SK-N-SH treated with all-trans-retinoic acid at 6 μM for 48 hours (cell line): Measurements from ENCODE around the gene CPNE8.
A peak's percentile ranks its signal among the peaks of the same experiment; 100 is the strongest.

Experiments used
- ATAC-seq: fragments of 200-7000 bp; cut with Tn5 transposase; 3 replicates; pipeline ENCODE4 v1.9.1; 2020; ENCODE audit warnings: mild to moderate bottlenecking, moderate library complexity
- ARNTL ChIP-seq: fragments of 450-650 bp; formaldehyde crosslinking; IDR thresholded peaks from 2 replicates; pipeline ENCODE4 v1.5.0; 2020; ENCODE audit warnings: low read depth, mild to moderate bottlenecking, moderate library complexity, borderline replicate concordance
- BACH2 ChIP-seq: fragments of 250-450 bp; sonication (Bioruptor Pico); IDR thresholded peaks from 2 replicates; pipeline ENCODE4 v1.9.0; 2021; ENCODE audit warnings: mild to moderate bottlenecking, borderline replicate concordance
- CSDC2 ChIP-seq: fragments of 250-450 bp; sonication (Bioruptor Pico); IDR thresholded peaks from 2 replicates; pipeline ENCODE4 v1.5.0; 2020; ENCODE audit warnings: mild to moderate bottlenecking, moderate library complexity
- ESRRG ChIP-seq: fragments of 250-450 bp; sonication (Bioruptor Pico); IDR thresholded peaks from 2 replicates; pipeline ENCODE4 v1.6.1; 2021; ENCODE audit warnings: mild to moderate bottlenecking
- GLIS3 ChIP-seq: fragments of 250-450 bp; sonication (Bioruptor Pico); IDR thresholded peaks from 2 replicates; pipeline ENCODE4 v1.5.0; 2020; ENCODE audit warnings: mild to moderate bottlenecking, moderate library complexity
- ISL1 ChIP-seq: fragments of 250-450 bp; sonication (Bioruptor Pico); IDR thresholded peaks from 2 replicates; pipeline ENCODE4 v2.1.2; 2022; ENCODE audit warnings: mild to moderate bottlenecking, moderate library complexity
- OSR1 ChIP-seq: fragments of 250-450 bp; sonication (Bioruptor Pico); IDR thresholded peaks from 2 replicates; pipeline ENCODE4 v1.8.0; 2022; ENCODE audit warnings: moderate library complexity, mild to moderate bottlenecking, inconsistent platforms
- POU6F1 ChIP-seq: fragments of 250-450 bp; sonication (Bioruptor Pico); IDR thresholded peaks from 2 replicates; pipeline ENCODE4 v1.8.0; 2021; ENCODE audit warnings: low read depth, mild to moderate bottlenecking, moderate library complexity, borderline replicate concordance
- PPARA ChIP-seq: fragments of 250-450 bp; sonication (Bioruptor Pico); IDR thresholded peaks from 2 replicates; pipeline ENCODE4 v1.5.0; 2020; ENCODE audit warnings: mild to moderate bottlenecking, borderline replicate concordance
- RARB ChIP-seq: fragments of 250-450 bp; sonication (Bioruptor Pico); IDR thresholded peaks from 2 replicates; pipeline ENCODE4 v1.8.0; 2021; ENCODE audit warnings: mild to moderate bottlenecking, moderate library complexity
- SNAI2 ChIP-seq: fragments of 250-450 bp; sonication (Bioruptor Pico); IDR thresholded peaks from 2 replicates; pipeline ENCODE4 v1.5.0; 2020; ENCODE audit warnings: mild to moderate bottlenecking, moderate library complexity
- TCF4 ChIP-seq: fragments of 250-450 bp; sonication (Bioruptor Pico); IDR thresholded peaks from 2 replicates; pipeline ENCODE4 v1.8.0; 2021; ENCODE audit warnings: mild to moderate bottlenecking, moderate library complexity, borderline replicate concordance
- TOX ChIP-seq: fragments of 250-450 bp; sonication (Bioruptor Pico); IDR thresholded peaks from 2 replicates; pipeline ENCODE4 v1.8.0; 2021; ENCODE audit warnings: mild to moderate bottlenecking, moderate library complexity, borderline replicate concordance
- ZC3H10 ChIP-seq: fragments of 250-450 bp; sonication (Bioruptor Pico); IDR thresholded peaks from 2 replicates; pipeline ENCODE4 v1.5.1; 2021; ENCODE audit warnings: mild to moderate bottlenecking, moderate library complexity
- ZFP3 ChIP-seq: fragments of 250-450 bp; sonication (Bioruptor Pico); IDR thresholded peaks from 2 replicates; pipeline ENCODE4 v1.5.0; 2020; ENCODE audit warnings: mild to moderate bottlenecking, moderate library complexity
- ZFP30 ChIP-seq: fragments of 450-650 bp; formaldehyde crosslinking; IDR thresholded peaks from 2 replicates; pipeline ENCODE4 v1.5.0; 2022; ENCODE audit warnings: mild to moderate bottlenecking, moderate library complexity
- ZNF70 ChIP-seq: fragments of 450-650 bp; formaldehyde crosslinking; IDR thresholded peaks from 2 replicates; pipeline ENCODE4 v1.5.0; 2020; ENCODE audit warnings: mild to moderate bottlenecking, moderate library complexity
- ZNF8 ChIP-seq: fragments of 450-650 bp; formaldehyde crosslinking; IDR thresholded peaks from 2 replicates; pipeline ENCODE4 v1.5.0; 2020; ENCODE audit warnings: mild to moderate bottlenecking, moderate library complexity
- TF ChIP-seq, protein P1 (sequence below): fragments of 250-450 bp; sonication (Bioruptor Pico); IDR thresholded peaks from 2 replicates; pipeline ENCODE4 v1.8.0; 2020; ENCODE audit warnings: mild to moderate bottlenecking, moderate library complexity, borderline replicate concordance
- TF ChIP-seq, protein P2 (sequence below): fragments of 250-450 bp; sonication (Bioruptor Pico); IDR thresholded peaks from 2 replicates; pipeline ENCODE4 v1.5.0; 2020; ENCODE audit warnings: mild to moderate bottlenecking, moderate library complexity

The CPNE8 gene

DNA sequence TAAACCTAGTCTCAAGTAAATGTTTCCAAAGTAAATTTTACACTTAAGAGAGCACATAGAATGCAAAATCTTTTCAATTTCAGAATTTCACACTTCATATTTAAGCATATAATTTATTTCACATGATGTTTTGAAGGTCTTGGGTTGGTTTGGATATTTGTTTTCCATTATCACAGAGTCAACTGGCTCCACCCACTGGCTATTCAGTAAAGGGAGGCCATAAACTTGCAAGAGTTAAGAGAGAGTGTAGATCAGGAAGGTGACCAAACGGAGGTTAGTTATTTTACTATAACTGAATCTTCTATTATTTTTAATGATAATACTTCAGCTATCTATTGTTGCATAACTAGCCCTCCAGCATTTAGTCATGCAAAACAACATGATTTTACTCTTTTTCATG, 6.2 kb upstream of the CPNE8 start:
- ATAC-seq: no peak
- TF ChIP-seq OSR1 (CRISPR knock-in tag) (no peak), ZC3H10 (CRISPR knock-in tag) (no peak), ESRRG (CRISPR knock-in tag) (no peak), ZFP3 (CRISPR knock-in tag) (no peak), ZFP30 (no peak), TCF4 (CRISPR knock-in tag) (no peak), CSDC2 (CRISPR knock-in tag) (no peak), GLIS3 (CRISPR knock-in tag) (no peak), ISL1 (no peak), POU6F1 (no peak), ARNTL (CRISPR knock-in tag) (no peak), PPARA (no peak), ZNF8 (CRISPR knock-in tag) (no peak), BACH2 (CRISPR knock-in tag) (no peak), TOX (CRISPR knock-in tag) (no peak), RARB (no peak)
- TF ChIP-seq, protein P1, sequence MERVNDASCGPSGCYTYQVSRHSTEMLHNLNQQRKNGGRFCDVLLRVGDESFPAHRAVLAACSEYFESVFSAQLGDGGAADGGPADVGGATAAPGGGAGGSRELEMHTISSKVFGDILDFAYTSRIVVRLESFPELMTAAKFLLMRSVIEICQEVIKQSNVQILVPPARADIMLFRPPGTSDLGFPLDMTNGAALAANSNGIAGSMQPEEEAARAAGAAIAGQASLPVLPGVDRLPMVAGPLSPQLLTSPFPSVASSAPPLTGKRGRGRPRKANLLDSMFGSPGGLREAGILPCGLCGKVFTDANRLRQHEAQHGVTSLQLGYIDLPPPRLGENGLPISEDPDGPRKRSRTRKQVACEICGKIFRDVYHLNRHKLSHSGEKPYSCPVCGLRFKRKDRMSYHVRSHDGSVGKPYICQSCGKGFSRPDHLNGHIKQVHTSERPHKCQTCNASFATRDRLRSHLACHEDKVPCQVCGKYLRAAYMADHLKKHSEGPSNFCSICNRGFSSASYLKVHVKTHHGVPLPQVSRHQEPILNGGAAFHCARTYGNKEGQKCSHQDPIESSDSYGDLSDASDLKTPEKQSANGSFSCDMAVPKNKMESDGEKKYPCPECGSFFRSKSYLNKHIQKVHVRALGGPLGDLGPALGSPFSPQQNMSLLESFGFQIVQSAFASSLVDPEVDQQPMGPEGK (CRISPR knock-in tag): no peak
- TF ChIP-seq, protein P2, sequence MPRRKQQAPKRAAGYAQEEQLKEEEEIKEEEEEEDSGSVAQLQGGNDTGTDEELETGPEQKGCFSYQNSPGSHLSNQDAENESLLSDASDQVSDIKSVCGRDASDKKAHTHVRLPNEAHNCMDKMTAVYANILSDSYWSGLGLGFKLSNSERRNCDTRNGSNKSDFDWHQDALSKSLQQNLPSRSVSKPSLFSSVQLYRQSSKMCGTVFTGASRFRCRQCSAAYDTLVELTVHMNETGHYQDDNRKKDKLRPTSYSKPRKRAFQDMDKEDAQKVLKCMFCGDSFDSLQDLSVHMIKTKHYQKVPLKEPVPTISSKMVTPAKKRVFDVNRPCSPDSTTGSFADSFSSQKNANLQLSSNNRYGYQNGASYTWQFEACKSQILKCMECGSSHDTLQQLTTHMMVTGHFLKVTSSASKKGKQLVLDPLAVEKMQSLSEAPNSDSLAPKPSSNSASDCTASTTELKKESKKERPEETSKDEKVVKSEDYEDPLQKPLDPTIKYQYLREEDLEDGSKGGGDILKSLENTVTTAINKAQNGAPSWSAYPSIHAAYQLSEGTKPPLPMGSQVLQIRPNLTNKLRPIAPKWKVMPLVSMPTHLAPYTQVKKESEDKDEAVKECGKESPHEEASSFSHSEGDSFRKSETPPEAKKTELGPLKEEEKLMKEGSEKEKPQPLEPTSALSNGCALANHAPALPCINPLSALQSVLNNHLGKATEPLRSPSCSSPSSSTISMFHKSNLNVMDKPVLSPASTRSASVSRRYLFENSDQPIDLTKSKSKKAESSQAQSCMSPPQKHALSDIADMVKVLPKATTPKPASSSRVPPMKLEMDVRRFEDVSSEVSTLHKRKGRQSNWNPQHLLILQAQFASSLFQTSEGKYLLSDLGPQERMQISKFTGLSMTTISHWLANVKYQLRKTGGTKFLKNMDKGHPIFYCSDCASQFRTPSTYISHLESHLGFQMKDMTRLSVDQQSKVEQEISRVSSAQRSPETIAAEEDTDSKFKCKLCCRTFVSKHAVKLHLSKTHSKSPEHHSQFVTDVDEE (CRISPR knock-in tag): no peak

GRCh38 chr12:38907201-38907923, 2.0 kb upstream of the CPNE8 start:
- ATAC-seq: no peak
- 0 out of 2 replicates have a peak, but pooled peaks have one; percentile 7 for TF ChIP-seq ISL1
- no peak for TF ChIP-seq ZNF8 (CRISPR knock-in tag)

- TF ChIP-seq SNAI2 (CRISPR knock-in tag) (no peak), ZFP3 (CRISPR knock-in tag) (0 out of 2 replicates have a peak, but pooled peaks have one; percentile 13)
- ATAC-seq: peak; percentile 100
Measured at GRCh38 chr12:38906482-38907200, 1.2 kb upstream of the CPNE8 start.

DNA sequence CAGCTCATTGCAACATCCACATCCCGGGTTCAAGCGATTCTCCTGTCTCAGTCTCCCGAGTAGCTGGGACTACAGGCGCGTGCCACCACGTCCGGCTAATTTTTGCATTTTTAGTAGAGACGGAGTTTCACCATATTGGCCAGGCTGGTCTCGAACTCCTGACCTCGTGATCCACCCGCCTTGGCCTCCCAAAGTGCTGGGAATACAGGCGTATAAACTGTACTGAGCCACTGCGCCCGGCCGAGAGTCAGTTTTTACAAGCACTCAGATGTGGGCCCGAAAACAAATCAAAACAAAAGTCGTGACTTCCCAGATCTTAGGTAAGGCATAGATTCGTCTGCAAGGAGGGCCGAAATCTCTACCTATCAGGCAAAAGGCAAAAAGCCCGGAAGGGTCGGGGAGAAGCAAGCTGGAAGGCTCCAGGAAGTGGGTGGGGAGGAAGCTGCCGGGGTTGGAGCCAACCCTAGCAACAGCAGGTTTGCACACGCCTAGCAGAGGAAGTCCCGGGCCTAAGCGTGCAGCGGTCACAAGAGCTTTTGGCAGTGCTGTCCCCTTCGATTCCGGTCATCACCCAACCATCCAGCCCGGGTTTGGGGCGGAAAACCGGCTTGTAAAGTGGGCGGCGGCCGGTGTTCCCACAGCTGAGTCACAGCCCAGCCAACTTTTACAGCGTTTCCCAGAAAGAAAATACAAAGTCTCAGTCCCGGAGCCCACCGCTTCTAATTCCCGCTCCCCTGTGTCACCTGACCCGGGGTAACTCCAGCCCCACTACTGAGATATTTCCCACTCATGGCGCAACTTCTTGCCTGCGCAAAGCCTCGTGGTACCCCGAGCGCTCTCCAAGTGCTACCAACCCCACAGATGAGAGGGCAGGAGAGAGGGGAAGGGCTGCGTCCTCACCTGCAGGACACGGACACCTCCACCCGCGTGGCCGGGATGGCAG, 583 bp downstream of the CPNE8 start:
- ATAC-seq: no peak
- no peak for TF ChIP-seq TCF4 (CRISPR knock-in tag)
- TF ChIP-seq TOX (CRISPR knock-in tag): no peak
- TF ChIP-seq RARB: no peak
- TF ChIP-seq ISL1: no peak
- TF ChIP-seq POU6F1: no peak
- no peak for TF ChIP-seq ZNF8 (CRISPR knock-in tag)
- no peak for TF ChIP-seq ZFP30
- TF ChIP-seq CSDC2 (CRISPR knock-in tag): no peak
- no peak for TF ChIP-seq PPARA
- TF ChIP-seq, protein P2 (CRISPR knock-in tag): no peak
- no peak for TF ChIP-seq ZNF70
- TF ChIP-seq GLIS3 (CRISPR knock-in tag): no peak
- TF ChIP-seq OSR1 (CRISPR knock-in tag): no peak
